ENCODE measurements around the gene ATP5F1E. TPM values are rescaled to one million over a fixed set of nuclear protein-coding genes. Genes with fewer than 3 reads are reported as not detected.

ATP5F1E gene
- total RNA-seq, 1 experiment from 2014 or later = 84.8 TPM

- H3K9me2 ChIP-seq (ENCODE audit: insufficient read depth) = no peaks in the 10 kb centered on the region
- peaks cover 14% of the 10 kb centered on the region for H4K20me1 ChIP-seq (ENCODE audit: insufficient read depth)
- peaks cover 29% of the 10 kb centered on the region; the same call in 1 of the 2 replicates for H3K36me3 ChIP-seq (ENCODE audit: low read depth)
- no TSS peak for BruUV-seq (replicated peaks)
- H3K4me2 ChIP-seq = no peak overlapping the region
- H2AFZ ChIP-seq = no peak overlapping the region
- no peaks in the 10 kb centered on the region for H3K27me3 ChIP-seq (ENCODE audit: insufficient read depth, low read depth)
- H3K27ac ChIP-seq = no peak overlapping the region
- ChIA-PET CTCF (no interaction called here), POLR2A (ENCODE audit: unreplicated experiment) (no interaction called here)
- H3K4me3 ChIP-seq = no peak overlapping the region
- intact Hi-C loops (cut with micrococcal nuclease; ENCODE audit: unreplicated experiment) = no loop called here
- H3K9me3 ChIP-seq (ENCODE audit: insufficient read depth, low read depth) = no peaks in the 10 kb centered on the region
- peaks cover 31% of the 10 kb centered on the region for H3K79me2 ChIP-seq (ENCODE audit: low read depth)
- peaks cover 38% of the 10 kb centered on the region for H3F3A ChIP-seq (ENCODE audit: insufficient read depth, low read depth)
- H3K4me1 ChIP-seq (replicated peaks; ENCODE audit: insufficient read depth) = peaks cover 25% of the 10 kb centered on the region
- TF ChIP-seq CTCF (conservative IDR thresholded peaks at IDR 0.05) = no peak
- TF ChIP-seq EZH2 (IDR thresholded peaks at IDR 0.05; ENCODE audit: low read depth) = no peak
- DNase-seq = no peak
These were observed 9.4 kb downstream of the ATP5F1E start for GRCh38 chr20:59022754-59023153.

- BruUV-seq (replicated peaks) = no TSS peak
- CTCF ChIA-PET = no interaction called here
- TF ChIP-seq CTCF (conservative IDR thresholded peaks at IDR 0.05) (no peak), EZH2 (IDR thresholded peaks at IDR 0.05; ENCODE audit: low read depth) (no peak)
These were observed 11.1 kb downstream of the ATP5F1E start for GRCh38 chr20:59020938-59021551.

GRCh38 chr20:59019217-59019616 is 12.9 kb downstream of the ATP5F1E start, which contains the start of gene TUBB1:
TUBB1 (plus strand) TSS chr20:59019429; CDS start chr20:59019523, 94 bp downstream.
- CTCF ChIA-PET = no interaction called here
- H3K9me3 ChIP-seq (ENCODE audit: insufficient read depth, low read depth) = no peaks in the 10 kb centered on the region
- no peak within 1 kb of the TSS for H3K4me3 ChIP-seq
- peaks cover 29% of the 10 kb centered on the region for H3F3A ChIP-seq (ENCODE audit: insufficient read depth, low read depth)
- POLR2A ChIA-PET (ENCODE audit: unreplicated experiment) = interaction anchor here (0.7 kb wide), 1 partner anchor 659 kb away, joined by 4 read pairs; no protein-coding TSS in a partner anchor
- no peak within 1 kb of the TSS for H2AFZ ChIP-seq
- no TSS peak for BruUV-seq (replicated peaks)
- no peaks in the 10 kb centered on the region for H3K27me3 ChIP-seq (ENCODE audit: insufficient read depth, low read depth)
- no peak within 1 kb of the TSS for H3K27ac ChIP-seq
- no peak for TF ChIP-seq EZH2 (IDR thresholded peaks at IDR 0.05; ENCODE audit: low read depth)
- H4K20me1 ChIP-seq (ENCODE audit: insufficient read depth) = no peaks in the 10 kb centered on the region
- H3K36me3 ChIP-seq (ENCODE audit: low read depth) = no peaks in the 10 kb centered on the region
- H3K4me2 ChIP-seq = no peak within 1 kb of the TSS
- no peak for DNase-seq
- intact Hi-C loops (cut with micrococcal nuclease; ENCODE audit: unreplicated experiment) = no loop called here
- H3K79me2 ChIP-seq (ENCODE audit: low read depth) = 0 out of 2 replicates have a peak, but pooled peaks cover 2% of the 10 kb centered on the region
- H3K9me2 ChIP-seq (ENCODE audit: insufficient read depth) = no peaks in the 10 kb centered on the region
- H3K4me1 ChIP-seq (replicated peaks; ENCODE audit: insufficient read depth) = peaks cover 36% of the 10 kb centered on the region

More at GRCh38 chr20:59020938-59021551, 11.1 kb downstream of the ATP5F1E start:
- DNase-seq = peak in 1 of 2 experiments; percentile 91
- Histone ChIP-seq H3K27me3 (ENCODE audit: insufficient read depth, low read depth) (no peaks in the 10 kb centered on the region), H3K27ac (peak overlapping the region; percentile 69), H3K4me3 (peak overlapping the region; percentile 12; the same call in 1 of the 2 replicates), H4K20me1 (ENCODE audit: insufficient read depth) (no peaks in the 10 kb centered on the region; the same call in 1 of the 2 replicates), H3K79me2 (ENCODE audit: low read depth) (peaks cover 13% of the 10 kb centered on the region; the same call in 1 of the 2 replicates), H2AFZ (no peak overlapping the region), H3K9me3 (ENCODE audit: insufficient read depth, low read depth) (no peaks in the 10 kb centered on the region), H3K36me3 (ENCODE audit: low read depth) (peaks cover 14% of the 10 kb centered on the region; the same call in 1 of the 2 replicates), H3K9me2 (ENCODE audit: insufficient read depth) (no peaks in the 10 kb centered on the region), H3F3A (ENCODE audit: insufficient read depth, low read depth) (peaks cover 29% of the 10 kb centered on the region), H3K4me1 (replicated peaks; ENCODE audit: insufficient read depth) (peaks cover 36% of the 10 kb centered on the region), H3K4me2 (peak overlapping the region; percentile 72)
- POLR2A ChIA-PET (ENCODE audit: unreplicated experiment) = interaction anchor here (0.6 to 0.7 kb wide), 2 partner anchors 10 to 15 kb away, joined by 4 read pairs; no protein-coding TSS in a partner anchor
- intact Hi-C loops (cut with micrococcal nuclease; ENCODE audit: unreplicated experiment) = no loop called here

Measured in PC-9 (cell line).